8988T (cell line): Measurements from ENCODE around the gene PCCA.

Experiments used
- DNase-seq: peaks from one replicate; pipeline ENCODE4 v3.0.0; 2011

Gene PCCA

GRCh38 chr13:100478107-100478809 is 389.4 kb downstream of the PCCA start:
- no peak for DNase-seq

- DNase-seq = no peak
Observed at GRCh38 chr13:100480676-100481075, 391.8 kb downstream of the PCCA start.

DNA sequence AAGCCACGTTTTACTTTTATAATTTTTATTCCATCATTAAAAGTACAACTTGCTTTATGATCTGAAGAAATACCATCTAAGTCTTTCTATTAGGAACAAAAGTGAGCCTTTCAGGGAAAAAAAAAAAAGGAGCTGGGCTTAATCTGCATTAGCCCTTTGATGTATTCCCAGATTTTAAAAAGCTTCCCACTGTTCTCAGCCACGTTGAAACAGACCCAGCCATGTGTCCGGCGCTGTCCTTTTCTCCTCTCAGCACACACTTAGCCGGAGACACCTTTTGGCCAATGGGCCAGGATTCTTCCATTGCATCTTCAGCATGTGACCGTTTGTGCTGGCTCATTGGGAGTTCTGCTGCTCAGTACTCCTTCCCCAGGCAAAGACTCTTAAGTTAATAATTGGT is 394.2 kb downstream of the PCCA start:
- no peak for DNase-seq

DNA sequence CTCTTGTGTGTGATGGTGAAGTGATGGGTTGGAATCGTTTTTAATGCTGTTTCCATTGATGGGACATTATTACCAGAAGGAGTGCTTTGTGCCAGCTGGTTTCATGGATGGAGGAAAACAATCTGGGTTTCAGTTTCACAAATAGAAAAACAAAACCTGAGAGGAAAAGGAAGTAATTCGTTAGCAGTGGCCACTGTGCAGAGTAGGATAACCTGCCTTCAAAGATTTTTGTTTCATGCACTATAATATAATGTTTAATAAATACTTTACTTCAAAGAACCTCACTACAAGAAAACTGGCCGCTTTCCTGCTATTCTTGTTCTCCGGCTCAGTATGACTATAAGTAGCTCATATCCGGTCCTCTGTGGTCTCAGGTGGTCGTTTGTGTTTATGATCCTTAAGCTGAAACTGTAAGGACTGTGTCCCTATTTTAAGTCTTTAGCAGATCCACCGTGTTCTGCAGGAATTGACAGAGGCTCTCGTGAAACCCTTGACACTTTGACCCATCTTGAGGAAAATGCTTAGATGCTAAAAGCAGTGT is 395.0 kb downstream of the PCCA start:
- no peak for DNase-seq

- no peak for DNase-seq
Observed at GRCh38 chr13:100484702-100485101, 395.8 kb downstream of the PCCA start.

- DNase-seq = no peak
Observed at GRCh38 chr13:100485265-100485664, 396.4 kb downstream of the PCCA start.

DNA sequence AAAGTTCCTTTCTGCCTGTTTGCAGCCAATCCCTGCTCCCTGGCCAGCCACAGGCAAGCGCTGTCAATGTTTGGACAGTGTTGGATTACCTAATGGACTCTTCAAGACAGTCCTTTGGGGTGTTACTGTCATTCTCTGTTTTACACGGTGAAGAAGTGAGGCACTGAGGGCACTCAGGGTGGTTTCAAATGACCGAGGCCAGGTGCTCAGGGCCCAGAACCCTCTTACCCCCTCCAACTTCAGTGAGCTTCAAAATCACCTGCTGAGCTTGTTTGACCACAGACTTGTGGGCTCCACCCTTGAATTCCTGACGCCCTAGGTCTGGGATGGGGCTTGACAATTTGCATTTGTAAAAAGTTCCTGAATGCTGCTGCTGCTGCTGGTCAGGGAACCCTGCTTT is 401.8 kb downstream of the PCCA start:
- no peak for DNase-seq

- DNase-seq = no peak
Observed at GRCh38 chr13:100491164-100491842, 402.4 kb downstream of the PCCA start.

- DNase-seq = no peak
Observed at GRCh38 chr13:100493418-100493817, 404.5 kb downstream of the PCCA start.

DNA sequence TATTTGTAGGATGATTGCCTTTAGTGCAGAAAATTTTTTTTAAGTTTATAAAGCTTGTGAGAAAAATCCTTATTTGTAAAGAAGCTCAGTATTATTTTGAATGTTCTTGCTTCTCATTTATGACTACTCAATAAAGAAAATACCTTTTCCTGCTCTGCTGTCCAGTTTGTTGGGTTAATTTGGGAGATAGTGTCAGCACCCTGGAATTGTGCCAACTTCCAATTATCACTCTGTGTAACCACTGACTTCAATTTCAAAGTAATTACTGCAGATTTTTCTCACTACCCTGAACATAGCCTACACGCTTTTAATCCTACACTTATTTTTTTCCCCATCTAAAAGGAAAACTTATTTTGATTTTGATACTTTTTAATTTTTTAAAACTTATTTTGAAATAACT is 406.6 kb downstream of the PCCA start:
- no peak for DNase-seq

- no peak for DNase-seq
Observed at GRCh38 chr13:100497389-100497788, 408.5 kb downstream of the PCCA start.

GRCh38 chr13:100502446-100502845 is 413.6 kb downstream of the PCCA start:
- DNase-seq = no peak

GRCh38 chr13:100503622-100504021 is 414.7 kb downstream of the PCCA start:
- no peak for DNase-seq

- no peak for DNase-seq
Observed at GRCh38 chr13:100506154-100506553, 417.3 kb downstream of the PCCA start.

DNA sequence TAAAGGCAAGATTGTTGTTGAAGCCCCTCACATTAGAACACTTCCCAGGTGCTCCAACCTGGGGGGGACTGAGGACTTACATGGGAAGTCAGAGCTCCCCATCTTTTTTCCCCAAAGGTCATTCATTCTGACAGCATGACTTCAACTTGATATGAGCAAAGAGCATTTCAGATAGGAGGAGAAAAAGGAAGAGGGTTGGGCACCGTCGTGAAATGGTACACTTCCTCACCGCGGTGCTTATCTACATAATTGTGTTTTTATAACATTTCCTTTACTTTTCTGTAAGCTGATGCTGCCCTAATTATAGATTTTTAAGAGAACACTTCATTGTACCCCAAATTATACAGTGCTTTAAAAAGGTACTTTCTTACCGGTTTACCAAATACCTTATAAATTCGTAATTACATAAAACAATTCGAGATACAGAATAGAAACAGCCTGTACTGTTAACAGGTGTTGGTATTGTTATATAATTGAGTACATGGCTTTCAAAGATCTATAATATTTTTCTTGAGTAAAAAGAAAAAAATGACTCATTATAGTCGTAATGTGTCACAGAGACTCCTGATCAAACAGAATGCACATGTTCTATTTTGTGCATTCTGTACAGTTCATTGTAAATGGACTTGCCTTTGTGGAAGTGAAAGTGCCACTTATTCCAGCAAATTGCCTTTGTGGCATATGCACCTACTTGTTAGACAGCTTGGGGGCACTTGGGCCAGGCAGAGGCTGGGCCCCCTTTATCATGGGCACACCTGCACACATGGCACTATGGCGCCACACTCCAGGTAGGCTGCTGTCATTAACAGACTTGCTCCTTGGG is 417.9 kb downstream of the PCCA start:
- no peak for DNase-seq

GRCh38 chr13:100508455-100508854 is 419.6 kb downstream of the PCCA start:
- DNase-seq = no peak

DNA sequence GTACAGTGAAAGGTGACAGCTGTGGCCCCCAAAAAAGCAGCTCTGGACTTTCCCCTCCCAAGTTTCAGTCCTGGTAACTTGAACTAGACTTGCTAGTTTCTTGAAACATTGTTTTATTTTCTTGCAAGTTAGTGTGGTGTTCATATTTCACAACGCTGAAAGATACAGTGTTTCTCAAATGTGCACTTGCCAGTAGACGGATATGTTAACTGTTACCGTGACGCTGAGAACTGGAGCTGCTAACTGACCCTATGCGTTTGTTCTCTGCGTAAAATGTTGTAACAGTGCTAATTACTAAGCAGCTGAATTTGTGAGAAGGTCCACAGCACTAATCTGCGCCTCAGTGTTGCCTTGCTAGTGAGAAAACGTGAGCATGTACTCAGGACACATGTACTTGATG is 420.1 kb downstream of the PCCA start:
- no peak for DNase-seq

DNA sequence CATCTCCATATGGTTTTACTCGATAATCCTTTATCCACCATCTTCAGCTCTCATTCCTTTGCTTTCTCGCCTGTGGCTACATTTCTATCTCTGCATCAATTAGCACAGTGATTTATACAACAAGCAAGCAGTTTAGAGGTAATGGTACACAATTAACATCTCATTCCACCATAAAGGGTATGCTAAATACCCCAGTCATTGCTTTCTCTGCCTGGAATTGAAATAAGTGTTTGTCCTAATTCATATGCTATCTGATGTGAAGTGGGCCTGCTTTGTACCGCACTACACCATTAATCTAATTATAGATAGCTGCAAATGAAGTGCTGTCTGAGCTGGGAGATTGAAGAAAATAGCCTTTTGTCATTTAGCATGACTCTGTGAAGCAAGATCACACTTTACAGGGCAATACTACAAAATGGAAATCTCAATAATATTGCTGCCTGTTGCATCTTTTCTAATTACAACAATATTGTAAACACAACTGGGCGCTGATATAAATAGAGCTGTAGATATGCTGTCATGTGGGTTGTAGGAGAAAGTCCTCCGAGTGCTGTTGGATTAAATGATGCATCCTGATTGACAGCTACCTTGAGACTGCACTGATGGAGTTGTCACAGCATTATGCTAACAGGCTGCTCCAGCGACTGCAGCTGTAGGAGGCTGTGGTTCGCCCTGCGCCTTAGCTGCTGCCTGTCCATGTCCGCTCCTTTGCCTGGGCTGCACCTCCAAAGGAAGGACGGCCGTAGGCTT is 421.5 kb downstream of the PCCA start:
- no peak for DNase-seq

GRCh38 chr13:100511466-100511865 is 422.6 kb downstream of the PCCA start:
- no peak for DNase-seq

- no peak for DNase-seq
Observed at GRCh38 chr13:100512422-100512821, 423.5 kb downstream of the PCCA start.

DNA sequence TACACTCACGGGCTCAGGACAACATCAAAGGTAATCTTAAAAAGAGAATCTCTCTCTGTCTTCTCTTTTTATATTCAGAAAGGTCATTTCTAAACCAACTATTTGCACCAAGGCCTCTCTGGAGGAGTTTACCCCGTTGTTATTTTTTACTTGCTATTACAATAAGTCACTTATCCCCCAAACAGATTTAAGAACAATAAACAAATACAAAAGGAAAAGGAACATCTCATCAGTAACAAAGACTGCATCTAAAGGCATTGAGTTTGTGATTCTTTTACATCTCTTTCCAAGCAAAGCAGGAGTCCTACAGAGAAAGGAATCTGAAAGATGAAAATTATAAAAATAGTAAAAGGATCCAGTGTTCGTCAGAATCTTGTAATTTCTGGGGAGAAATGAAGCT is 424.3 kb downstream of the PCCA start:
- DNase-seq = no peak

GRCh38 chr13:100513987-100514670 is 425.2 kb downstream of the PCCA start:
- DNase-seq = no peak
